ENCODE results near the gene NT5DC3.

GRCh38 chr12:103886195-103886797 is 45.3 kb upstream of the NT5DC3 start:
- TF ChIP-seq BORCS8-MEF2B (CRISPR knock-in tag; IDR thresholded peaks at IDR 0.05) (no peak), POLR2AphosphoS5 (IDR thresholded peaks at IDR 0.05; ENCODE audit: low read depth, low read length) (no peak), DNMT3B (CRISPR knock-in tag; conservative IDR thresholded peaks at IDR 0.05) (no peak), MYNN (CRISPR knock-in tag; IDR thresholded peaks at IDR 0.05; ENCODE audit: low read depth) (no peak)

All from HepG2 (cell line).